ENCODE results near the gene ANGPT4.

GRCh38 chr20:944774-945410 lies 28.8 kb upstream of the ANGPT4 start:
- TF ChIP-seq, protein P1, sequence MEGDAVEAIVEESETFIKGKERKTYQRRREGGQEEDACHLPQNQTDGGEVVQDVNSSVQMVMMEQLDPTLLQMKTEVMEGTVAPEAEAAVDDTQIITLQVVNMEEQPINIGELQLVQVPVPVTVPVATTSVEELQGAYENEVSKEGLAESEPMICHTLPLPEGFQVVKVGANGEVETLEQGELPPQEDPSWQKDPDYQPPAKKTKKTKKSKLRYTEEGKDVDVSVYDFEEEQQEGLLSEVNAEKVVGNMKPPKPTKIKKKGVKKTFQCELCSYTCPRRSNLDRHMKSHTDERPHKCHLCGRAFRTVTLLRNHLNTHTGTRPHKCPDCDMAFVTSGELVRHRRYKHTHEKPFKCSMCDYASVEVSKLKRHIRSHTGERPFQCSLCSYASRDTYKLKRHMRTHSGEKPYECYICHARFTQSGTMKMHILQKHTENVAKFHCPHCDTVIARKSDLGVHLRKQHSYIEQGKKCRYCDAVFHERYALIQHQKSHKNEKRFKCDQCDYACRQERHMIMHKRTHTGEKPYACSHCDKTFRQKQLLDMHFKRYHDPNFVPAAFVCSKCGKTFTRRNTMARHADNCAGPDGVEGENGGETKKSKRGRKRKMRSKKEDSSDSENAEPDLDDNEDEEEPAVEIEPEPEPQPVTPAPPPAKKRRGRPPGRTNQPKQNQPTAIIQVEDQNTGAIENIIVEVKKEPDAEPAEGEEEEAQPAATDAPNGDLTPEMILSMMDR (IDR thresholded peaks at IDR 0.05; ENCODE audit: borderline replicate concordance, extremely low read depth, low read length, poor library complexity, severe bottlenecking) = no peak
- no peak for TF ChIP-seq EZH2 (IDR thresholded peaks at IDR 0.05; ENCODE audit: borderline replicate concordance, low read depth, low read length, severe bottlenecking)
